ENCODE results near the gene JUN. TPM values are rescaled to one million over a fixed set of nuclear protein-coding genes. Genes with fewer than 3 reads are reported as not detected.

Gene JUN
- total and polyA plus RNA-seq, 2 of the 4 experiments (the other 2 are of a cell fraction): 46.6 to 89.1 TPM

- no peak for TF ChIP-seq NFE2L2 (IDR thresholded peaks at IDR 0.05; ENCODE audit: low read depth, low read length)
- no peak for TF ChIP-seq POLR2A (IDR thresholded peaks at IDR 0.05; ENCODE audit: low read depth, low read length)
- no peak for TF ChIP-seq RFX5 (IDR thresholded peaks at IDR 0.05; ENCODE audit: low read depth, low read length)
Observed at GRCh38 chr1:58833166-58833565, 49.3 kb upstream of the JUN start (continued).

DNA sequence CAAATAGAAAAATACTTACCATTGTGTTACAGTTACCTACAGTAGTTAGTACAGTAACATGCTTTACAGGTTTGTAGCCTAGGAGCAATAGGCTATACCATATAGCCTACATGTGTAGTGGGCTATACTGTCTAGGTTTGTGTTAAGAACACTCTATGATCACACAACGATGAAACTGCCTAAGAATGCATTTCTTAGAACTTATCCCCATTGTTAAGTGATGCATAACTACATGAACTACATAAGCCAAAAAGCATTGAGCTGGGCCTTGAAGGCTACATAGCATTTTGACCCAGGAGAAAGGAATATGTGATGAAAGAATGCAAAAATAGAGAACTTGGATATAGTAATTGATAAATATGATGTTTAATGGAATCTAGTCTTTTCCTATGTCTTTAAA is 46.4 kb upstream of the JUN start:
- ATAC-seq (ENCODE audit: low read depth): no peak

More for the DNA sequence above, 46.4 kb upstream of the JUN start:
- no peak overlapping the region for H3K9ac ChIP-seq (ENCODE audit: low read depth, low read length)
- H4K91ac ChIP-seq (ENCODE audit: insufficient read depth, low read depth, low read length): no peak overlapping the region
- no peaks in the 10 kb centered on the region for H3K36me3 ChIP-seq (ENCODE audit: control insufficient read depth, insufficient read depth, low read length)
- H3K56ac ChIP-seq (ENCODE audit: extremely low read depth, insufficient read depth, low read length): no peak overlapping the region
- ChIA-PET POLR2A (ENCODE audit: unreplicated experiment) (no interaction called here), CTCF (no interaction called here)
- TF ChIP-seq NFE2L2 (IDR thresholded peaks at IDR 0.05; ENCODE audit: low read depth, low read length) (no peak), CHD1 (IDR thresholded peaks at IDR 0.05; ENCODE audit: low read depth, low read length) (no peak), SMC3 (IDR thresholded peaks at IDR 0.05; ENCODE audit: low read depth, low read length) (no peak)
- no peak overlapping the region for H4K8ac ChIP-seq (ENCODE audit: low read depth in 2 of 2, low read length in 2 of 2)
- no peak overlapping the region for H3K18ac ChIP-seq (ENCODE audit: low read depth, low read length)
- H2AK9ac ChIP-seq (replicated peaks; ENCODE audit: low read depth, low read length, poor library complexity): no peak overlapping the region
- H2BK5ac ChIP-seq (ENCODE audit: low read depth, low read length, poor library complexity, severe bottlenecking): no peak overlapping the region
- no peak overlapping the region for H2BK120ac ChIP-seq (ENCODE audit: low read depth, low read length)
- peaks cover 12% of the 10 kb centered on the region for H3K9me3 ChIP-seq (ENCODE audit: control insufficient read depth, insufficient read depth, low read length)
- no CpG with 5 or more reads among the region's 1 CpG for WGBS, 2 experiments (ENCODE audit: extremely low coverage in 2 of 2, insufficient read length in 1 of 2)
- H3K14ac ChIP-seq (replicated peaks; ENCODE audit: low read depth, low read length): no peak overlapping the region
- intact Hi-C loops (cut with micrococcal nuclease) (loop anchor here (1.0 kb wide), 1 partner anchor 12 kb away; no protein-coding TSS in a partner anchor), in situ Hi-C loops (cut with MboI; ENCODE audit: low sequenced_read_pairs) (no loop called here), dilution Hi-C loops (cut with HindIII; ENCODE audit: low sequenced_read_pairs, unreplicated experiment) (no loop called here)
- no peak overlapping the region for H2BK15ac ChIP-seq (ENCODE audit: low read depth, low read length)
- no peak overlapping the region for H3K4me3 ChIP-seq (ENCODE audit: insufficient read depth, low read depth, low read length)
- H3K79me1 ChIP-seq (ENCODE audit: low read depth in 1 of 2, low read length in 2 of 2): no peaks in the 10 kb centered on the region
- H4K5ac ChIP-seq (ENCODE audit: low read depth, low read length): no peak overlapping the region
- H3K27me3 ChIP-seq (ENCODE audit: control insufficient read depth, insufficient read depth, low read length): no peaks in the 10 kb centered on the region
- DNase-seq: no peak
- H2AFZ ChIP-seq (replicated peaks; ENCODE audit: low read length, poor library complexity): no peak overlapping the region
- no peak overlapping the region for H3K4ac ChIP-seq (ENCODE audit: low read depth, low read length)
- H3K9me1 ChIP-seq (ENCODE audit: insufficient read depth, low read length): no peaks in the 10 kb centered on the region
- H3K4me1 ChIP-seq (ENCODE audit: control insufficient read depth, insufficient read depth, low read length): no peaks in the 10 kb centered on the region
- H2AK5ac ChIP-seq (ENCODE audit: low read depth, low read length): no peak overlapping the region
- no peak overlapping the region for H2BK20ac ChIP-seq (ENCODE audit: low read depth, low read length)
- no peak overlapping the region for H3K4me2 ChIP-seq (ENCODE audit: low read depth, low read length)
- no peak overlapping the region for H3K27ac ChIP-seq (ENCODE audit: insufficient read depth, low read length)
- BruUV-seq (replicated peaks): no TSS peak
- no peak overlapping the region for H3K23ac ChIP-seq (ENCODE audit: low read depth, low read length)
- H4K20me1 ChIP-seq (ENCODE audit: insufficient read depth, low read length): no peaks in the 10 kb centered on the region

All from IMR-90 (cell line).